Measurements from ENCODE around the gene CBX4. TPM values are rescaled to one million over a fixed set of nuclear protein-coding genes. Genes with fewer than 3 reads are reported as not detected.

Gene CBX4
- total RNA-seq, 1 experiment from 2014 or later, result 128 TPM

GRCh38 chr17:79788989-79789942 is 50.0 kb downstream of the CBX4 start:
- in situ Hi-C loops (cut with HindIII; ENCODE audit: low pct_unique_long_range_greater_than_20kb, low sequenced_read_pairs), result loop anchor here (25.0 kb wide), 1 partner anchor 198 kb away; no protein-coding TSS in a partner anchor
- DNase-seq (ENCODE audit: low read depth, low spot score), result no peak

GRCh38 chr17:79788455-79788854 is 50.8 kb downstream of the CBX4 start:
- no peak for DNase-seq (ENCODE audit: low read depth, low spot score)
- in situ Hi-C loops (cut with HindIII; ENCODE audit: low pct_unique_long_range_greater_than_20kb, low sequenced_read_pairs), result loop anchor here (25.0 kb wide), 1 partner anchor 199 kb away; no protein-coding TSS in a partner anchor

- in situ Hi-C loops (cut with HindIII; ENCODE audit: low pct_unique_long_range_greater_than_20kb, low sequenced_read_pairs), result loop anchor here (25.0 kb wide), 1 partner anchor 200 kb away; no protein-coding TSS in a partner anchor
- no peak for DNase-seq (ENCODE audit: low read depth, low spot score)
Measured at GRCh38 chr17:79786930-79787643, 52.2 kb downstream of the CBX4 start.

GRCh38 chr17:79785900-79786810 is 53.1 kb downstream of the CBX4 start:
- in situ Hi-C loops (cut with HindIII; ENCODE audit: low pct_unique_long_range_greater_than_20kb, low sequenced_read_pairs), result loop anchor here (25.0 kb wide), 1 partner anchor 201 kb away; no protein-coding TSS in a partner anchor
- no peak for DNase-seq (ENCODE audit: low read depth, low spot score)

GRCh38 chr17:79785017-79785899 is 54.0 kb downstream of the CBX4 start:
- no peak for DNase-seq (ENCODE audit: low read depth, low spot score)
- in situ Hi-C loops (cut with HindIII; ENCODE audit: low pct_unique_long_range_greater_than_20kb, low sequenced_read_pairs), result loop anchor here (25.0 kb wide), 1 partner anchor 202 kb away; no protein-coding TSS in a partner anchor

GRCh38 chr17:79784353-79785016 is 54.8 kb downstream of the CBX4 start:
- in situ Hi-C loops (cut with HindIII; ENCODE audit: low pct_unique_long_range_greater_than_20kb, low sequenced_read_pairs), result loop anchor here (25.0 kb wide), 1 partner anchor 203 kb away; no protein-coding TSS in a partner anchor
- DNase-seq (ENCODE audit: low read depth, low spot score), result no peak

- in situ Hi-C loops (cut with HindIII; ENCODE audit: low pct_unique_long_range_greater_than_20kb, low sequenced_read_pairs), result loop anchor here (25.0 kb wide), 1 partner anchor 203 kb away; no protein-coding TSS in a partner anchor
- no peak for DNase-seq (ENCODE audit: low read depth, low spot score)
Measured at GRCh38 chr17:79783891-79784290, 55.3 kb downstream of the CBX4 start.

Other genes starting within 250 kb of the CBX4 start
- not detected in 2 replicates for gene RBFOX3, start 228.4 kb downstream of the CBX4 start, total RNA-seq (2014; rRNA removed; shearing (Covaris generic))
- gene ENPP7, start 108.5 kb downstream of the CBX4 start, total RNA-seq (2014; rRNA removed; shearing (Covaris generic)), result not detected in 2 replicates
- 18.0 and 18.4 TPM in 2 replicates for gene CBX2, start 61.3 kb downstream of the CBX4 start, total RNA-seq (2014; rRNA removed; shearing (Covaris generic))
- 31.3 and 34.4 TPM in 2 replicates for gene CBX8, start 42.4 kb downstream of the CBX4 start, total RNA-seq (2014; rRNA removed; shearing (Covaris generic))
- 1,021 and 1,023 TPM in 2 replicates for gene TBC1D16, start 196.4 kb upstream of the CBX4 start, total RNA-seq (2014; rRNA removed; shearing (Covaris generic))
- 9.0 and 12.9 TPM in 2 replicates for gene CCDC40, start 197.2 kb upstream of the CBX4 start, total RNA-seq (2014; rRNA removed; shearing (Covaris generic))

Data from SK-MEL-5 (cell line).